GM18867 (cell line): ENCODE data around the gene DIS3L.
"Not testable (repeated sequence)": the region's sequence is repeated elsewhere in the genome, so short reads cannot be mapped to it uniquely, and the experiment has no call there.

Experiments used
- ATAC-seq: cut with Tn5 transposase; IDR thresholded peaks from one replicate; pipeline ENCODE4 v1.9.1; 2021; ENCODE audit warnings: mild to moderate bottlenecking, moderate library complexity; ENCODE audit not compliant: unreplicated experiment

DIS3L gene

DNA sequence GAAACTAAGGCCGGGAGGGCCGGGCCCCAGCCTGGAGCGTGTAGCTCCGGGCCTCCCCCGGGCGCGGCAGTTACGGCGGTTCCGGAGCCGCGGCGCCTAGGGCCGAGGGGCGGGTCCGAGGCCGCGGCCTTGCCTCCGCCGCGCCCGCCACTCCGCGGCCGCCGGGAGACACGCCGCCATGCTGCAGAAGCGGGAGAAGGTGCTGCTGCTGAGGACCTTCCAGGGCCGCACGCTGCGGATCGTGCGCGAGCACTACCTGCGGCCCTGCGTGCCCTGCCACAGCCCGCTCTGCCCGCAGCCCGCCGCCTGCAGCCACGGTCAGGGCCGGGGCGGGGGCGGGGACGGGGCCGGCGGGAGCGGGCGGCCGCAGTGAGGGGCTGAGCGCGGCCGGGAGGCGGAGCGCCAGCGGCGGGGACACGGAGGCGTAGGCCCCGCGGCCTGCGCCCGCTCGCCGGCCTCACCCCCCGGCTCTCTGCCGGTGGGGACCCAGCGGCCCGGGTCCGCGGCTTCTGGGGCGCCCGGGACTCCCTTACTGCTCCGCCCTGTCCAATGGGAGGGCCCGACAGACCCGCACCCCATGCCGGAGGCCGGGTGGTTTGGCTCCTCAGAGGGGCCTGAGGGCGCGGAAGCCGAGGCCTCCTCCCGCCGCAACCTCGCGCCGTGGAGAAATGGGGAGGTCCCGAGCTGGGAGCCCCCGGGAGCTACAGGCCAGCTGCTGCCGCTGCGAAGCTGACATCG lies at the start of gene DIS3L:
DIS3L (plus strand) TSS at position 150 of the 738 bp plus-strand sequence; CDS start at position 179, 29 bp downstream.
- peak; percentile 64 for ATAC-seq

DNA sequence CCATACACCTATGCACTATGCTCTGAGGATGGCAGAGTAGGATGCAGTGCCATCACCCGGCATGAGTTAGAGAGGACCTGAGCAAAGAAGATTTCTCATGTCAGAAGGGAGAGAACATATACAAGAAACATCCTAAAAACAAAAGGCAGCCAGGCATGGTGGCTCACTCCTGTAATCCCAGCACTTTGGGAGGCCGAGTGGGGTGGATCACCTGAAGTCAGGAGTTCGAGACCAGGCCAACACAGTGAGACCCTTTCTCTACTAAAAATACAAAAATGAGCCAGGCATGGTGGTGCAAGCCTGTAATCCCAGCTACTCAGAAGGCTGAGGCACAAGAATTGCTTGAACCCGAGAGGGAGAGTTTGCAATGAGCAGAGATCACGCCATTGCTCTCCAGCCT lies 47.5 kb upstream of the DIS3L start:
- not testable (repeated sequence) for ATAC-seq

DNA sequence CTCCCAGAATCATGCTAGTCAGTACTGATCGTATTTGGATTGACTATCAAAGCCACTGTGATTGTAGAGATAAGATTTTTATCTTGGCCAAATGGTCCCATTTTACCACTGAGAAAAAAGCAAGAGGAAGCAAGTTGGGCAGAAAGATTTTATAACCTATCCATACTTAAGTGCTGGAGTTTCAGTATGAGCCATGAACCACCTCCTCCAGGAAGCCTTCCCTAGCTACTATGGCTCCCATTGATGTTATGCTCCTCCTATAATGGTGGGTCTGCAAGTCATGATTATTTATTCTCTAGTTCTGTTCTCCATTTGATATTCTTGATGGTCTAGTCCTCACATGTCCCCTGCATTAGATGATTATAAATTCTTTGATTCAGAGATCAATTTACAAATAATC lies 46.4 kb upstream of the DIS3L start:
- no peak for ATAC-seq

DNA sequence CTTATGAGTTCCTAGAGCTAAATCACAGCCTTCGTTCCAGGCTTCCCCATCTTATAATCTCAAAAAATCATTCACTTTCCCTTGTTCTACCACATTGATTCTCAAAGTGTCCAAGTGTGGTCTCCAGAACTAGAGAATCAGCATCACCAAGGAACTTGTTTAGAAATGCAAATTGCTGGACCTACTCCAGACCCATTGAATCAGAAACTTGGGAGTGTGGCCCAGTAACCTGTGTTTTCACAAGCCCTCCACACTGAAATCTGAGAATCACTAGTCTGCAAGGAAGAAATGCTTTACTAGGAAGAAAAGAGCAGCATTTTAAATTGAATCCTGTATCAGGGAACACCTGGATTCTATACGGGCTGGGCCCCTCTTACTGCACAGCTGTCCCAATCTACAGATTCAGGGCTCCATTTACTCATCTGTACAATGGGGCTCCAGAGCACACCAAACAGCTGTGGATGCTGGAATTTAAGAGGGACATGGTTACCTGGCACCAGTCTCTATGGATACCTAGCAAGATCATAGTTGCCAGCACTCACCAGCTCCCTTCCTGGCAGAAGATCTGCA lies 43.7 kb upstream of the DIS3L start:
- ATAC-seq: no peak

DNA sequence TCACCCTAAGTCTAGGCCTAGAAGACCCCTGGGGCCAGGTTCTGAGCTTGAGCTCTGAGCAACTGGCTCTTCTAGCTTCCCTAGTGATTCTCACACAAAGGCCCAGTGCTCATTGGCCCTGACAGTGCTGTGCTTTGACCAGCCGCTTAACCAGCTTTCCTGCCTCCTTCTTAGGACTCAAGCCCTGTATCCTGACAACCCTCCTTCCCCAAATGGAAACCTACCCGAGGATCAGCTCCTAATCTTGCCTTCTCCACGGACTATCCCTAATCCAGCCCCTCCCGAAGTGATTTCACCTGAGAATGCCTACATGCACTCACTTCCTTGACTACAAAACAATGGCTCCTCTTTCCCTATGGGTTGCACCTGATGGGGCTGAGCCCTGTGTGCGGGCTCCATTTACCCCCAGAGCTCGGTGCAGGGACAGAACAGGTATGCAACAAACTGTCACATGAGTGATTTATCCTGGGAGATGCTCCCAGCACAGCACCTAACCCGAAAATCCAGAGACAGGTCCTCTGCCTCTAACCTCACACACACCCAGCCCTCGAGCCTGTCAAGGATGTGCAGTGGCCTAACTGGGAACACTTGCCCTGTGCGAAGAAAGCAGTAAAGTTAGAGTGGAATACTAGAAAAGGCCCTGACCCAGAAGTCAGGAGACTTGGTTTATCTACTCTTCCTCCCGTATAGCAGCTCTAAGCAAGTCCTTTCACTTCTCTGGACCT lies 42.1 kb upstream of the DIS3L start:
- ATAC-seq: no peak

DNA sequence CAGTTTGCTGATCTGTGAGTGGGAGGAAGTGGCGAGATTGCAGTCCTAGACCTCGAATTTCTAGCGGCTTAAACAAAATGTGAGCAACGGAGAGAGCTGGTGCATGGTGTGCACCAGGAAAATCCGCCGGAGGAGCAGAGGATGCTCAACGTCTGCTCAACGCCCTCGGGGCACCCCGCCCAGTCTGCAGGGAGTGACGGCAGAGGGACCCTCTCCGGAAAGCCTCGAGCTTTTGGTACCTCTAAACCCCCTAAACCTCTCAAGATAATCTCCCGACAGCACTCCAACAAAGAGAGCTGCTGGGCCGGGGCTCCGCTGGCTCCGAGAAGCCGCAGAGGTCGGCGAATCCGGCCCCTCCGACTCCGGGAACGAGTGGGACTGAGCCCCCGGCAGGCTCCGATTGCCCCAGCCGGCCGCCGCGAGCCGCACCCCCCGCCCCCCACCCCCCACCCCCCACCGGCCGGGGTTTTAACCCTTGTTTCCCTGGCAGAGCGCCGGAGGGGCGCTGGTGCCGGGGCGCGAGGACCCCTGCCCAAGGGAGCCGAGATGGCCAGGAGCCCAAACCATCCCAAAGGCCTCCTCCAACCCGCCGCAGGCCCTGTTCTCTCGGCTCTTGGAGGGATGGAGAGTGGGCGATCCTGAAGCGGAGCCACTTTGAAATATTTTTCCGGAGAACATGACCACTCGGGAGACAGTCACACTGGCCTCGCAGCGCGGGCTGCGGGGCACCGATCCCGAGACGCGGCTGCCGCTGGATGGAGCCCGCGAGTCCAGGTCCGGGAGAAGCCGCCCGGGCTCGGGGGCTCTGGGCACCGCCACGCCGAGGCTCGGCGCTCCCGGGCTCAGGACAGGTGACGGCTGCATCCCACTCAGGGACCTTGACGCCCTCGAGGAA lies 41.3 kb upstream of the DIS3L start:
- ATAC-seq: no peak

DNA sequence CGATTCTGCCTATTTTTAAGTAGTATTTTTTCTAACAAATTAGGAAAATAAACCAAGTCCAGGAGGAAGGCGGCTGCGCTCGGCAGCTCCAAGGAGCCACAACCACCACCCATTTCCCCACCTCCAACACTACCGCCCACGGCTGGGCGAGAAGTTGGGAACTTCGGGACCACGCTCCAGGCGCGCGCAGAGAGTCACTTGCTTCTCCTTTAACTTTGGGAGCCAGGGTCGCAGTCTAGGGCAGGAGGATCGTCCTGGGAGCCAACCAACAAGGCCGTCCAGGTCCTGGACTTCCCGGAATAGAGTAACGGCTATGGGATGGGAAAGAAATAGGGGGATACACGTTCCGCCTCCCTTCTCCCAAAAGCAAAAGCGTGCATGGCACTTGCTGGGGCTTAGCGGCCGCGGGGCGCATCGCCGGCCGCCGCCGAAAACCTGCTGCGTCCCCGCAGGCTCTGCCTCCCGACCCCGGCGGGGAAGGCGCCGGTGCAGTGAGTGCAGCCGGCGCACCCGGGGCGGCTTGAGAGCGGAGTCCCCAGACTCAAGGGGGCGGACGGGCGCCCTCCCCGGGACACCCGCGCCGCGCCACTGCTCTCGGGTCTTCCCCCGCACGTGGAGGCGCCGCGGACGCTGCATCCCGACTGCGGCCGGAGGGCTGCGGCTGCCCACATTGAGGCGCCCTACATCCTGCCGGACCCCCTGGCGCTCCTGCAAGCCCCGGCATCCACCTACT lies 40.5 kb upstream of the DIS3L start:
- no peak for ATAC-seq

DNA sequence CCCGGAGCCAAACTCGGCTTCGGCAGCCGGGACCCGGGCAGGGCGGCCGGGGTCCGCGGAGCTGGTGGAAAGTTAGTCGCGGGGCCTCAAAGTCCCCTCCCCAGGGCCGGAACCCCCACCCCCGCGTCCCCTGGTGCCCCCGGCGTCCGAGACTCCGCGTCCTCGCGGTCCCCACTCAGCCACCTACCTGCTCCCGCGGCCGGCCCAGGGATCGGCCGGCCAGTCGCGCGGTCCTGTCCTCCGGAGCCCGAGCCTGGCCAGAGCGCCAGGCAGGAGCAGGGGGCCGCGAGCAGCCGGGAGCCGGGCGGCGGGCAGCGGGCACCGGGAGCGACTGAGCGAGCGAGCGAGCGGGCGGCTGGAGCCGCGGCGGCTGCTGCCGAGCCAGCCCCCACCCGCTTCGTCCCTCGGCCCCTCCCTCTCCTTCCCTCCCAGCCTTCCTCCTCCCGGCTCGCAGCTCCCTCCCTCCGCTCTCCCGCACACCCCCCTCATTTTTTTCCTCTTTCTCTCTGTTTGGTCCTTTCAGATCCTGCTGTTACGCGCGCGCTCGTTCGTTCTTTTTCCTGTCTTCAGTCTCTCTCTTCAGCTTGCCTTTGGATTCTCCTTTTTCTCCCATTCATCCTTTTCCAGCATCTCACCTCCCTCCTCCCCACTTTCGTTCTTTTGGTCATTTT lies 39.8 kb upstream of the DIS3L start, which contains the start of gene MEGF11:
MEGF11 (minus strand) TSS at position 333 of the 671 bp plus-strand sequence. CDS start 125,347 bp downstream, outside the sequence.
- no peak for ATAC-seq

DNA sequence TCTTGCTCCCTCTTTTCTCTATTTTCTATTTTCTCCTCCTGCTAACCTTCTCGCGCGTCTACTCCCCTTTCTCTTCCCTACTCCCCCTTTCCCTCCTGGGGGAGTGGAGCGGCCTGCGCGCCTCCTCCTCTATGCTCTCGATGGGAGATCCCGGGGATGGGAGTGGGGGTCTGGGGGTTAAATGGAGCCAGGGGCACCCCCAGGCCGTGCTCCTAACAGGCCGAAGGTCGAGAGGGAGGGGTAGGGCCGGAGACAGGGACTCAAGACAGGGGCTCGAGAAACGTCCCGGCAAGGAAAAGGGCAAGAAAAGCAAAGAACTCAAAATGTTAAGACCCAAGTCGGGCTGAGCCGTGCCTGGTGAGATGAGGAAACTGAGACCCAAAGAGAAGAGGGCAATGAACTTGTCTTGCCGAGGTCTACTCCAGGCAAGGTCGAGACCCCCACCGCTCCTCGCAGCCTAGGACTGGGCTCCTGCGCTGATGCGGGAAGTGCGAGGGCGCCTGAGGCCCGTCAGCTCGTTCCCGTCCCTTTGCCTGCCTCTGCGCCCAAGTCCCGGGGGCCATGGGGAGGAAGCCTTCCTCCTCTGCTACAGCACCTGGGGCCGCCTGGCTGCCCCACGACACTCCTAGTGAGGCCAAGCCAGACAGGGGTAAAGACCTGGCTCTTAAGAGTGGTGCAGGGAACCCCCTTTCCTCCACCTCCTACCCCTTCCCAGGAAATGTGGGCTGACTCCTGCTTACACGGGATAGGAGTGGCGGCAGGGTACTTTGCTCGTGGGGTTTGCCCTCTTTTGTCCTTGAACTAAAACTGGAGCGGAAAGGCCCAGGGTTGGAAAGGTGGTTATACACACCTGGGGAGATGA lies 39.0 kb upstream of the DIS3L start:
- ATAC-seq: no peak

DNA sequence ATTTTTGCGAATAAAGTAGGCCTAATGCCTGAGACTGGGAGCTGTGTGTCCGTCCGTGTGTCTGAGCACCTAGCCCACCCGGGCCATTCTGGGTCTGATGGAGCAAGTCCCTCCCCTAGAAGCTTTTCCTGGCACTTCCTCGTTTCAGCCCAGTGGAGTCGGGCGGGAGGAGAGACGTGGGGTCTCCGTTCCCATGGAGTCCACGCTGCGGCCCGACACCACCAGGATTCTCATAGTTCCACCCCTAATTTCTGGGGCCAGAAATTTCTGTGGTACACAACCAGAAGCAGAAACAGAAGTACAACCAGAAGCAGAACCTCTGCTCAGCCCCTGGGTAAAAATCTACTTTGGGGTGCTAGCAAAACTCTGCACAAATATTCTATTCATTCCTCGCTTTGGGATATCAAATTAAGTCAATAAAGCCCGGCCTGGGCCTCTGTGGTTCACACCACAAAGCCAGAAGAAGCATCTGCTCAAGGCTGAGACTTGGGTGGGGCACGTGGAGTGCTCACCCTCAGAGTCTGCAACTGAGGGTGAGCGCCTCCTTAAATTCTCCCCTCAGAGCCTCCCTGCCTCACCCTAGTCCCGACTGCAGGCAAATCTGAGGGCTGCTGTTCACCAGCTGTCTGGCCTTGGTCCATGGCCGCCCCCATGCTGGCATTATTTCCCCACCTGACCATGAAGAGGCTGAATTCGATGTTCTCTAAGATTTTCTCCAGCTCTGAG lies 38.3 kb upstream of the DIS3L start:
- ATAC-seq: no peak

DNA sequence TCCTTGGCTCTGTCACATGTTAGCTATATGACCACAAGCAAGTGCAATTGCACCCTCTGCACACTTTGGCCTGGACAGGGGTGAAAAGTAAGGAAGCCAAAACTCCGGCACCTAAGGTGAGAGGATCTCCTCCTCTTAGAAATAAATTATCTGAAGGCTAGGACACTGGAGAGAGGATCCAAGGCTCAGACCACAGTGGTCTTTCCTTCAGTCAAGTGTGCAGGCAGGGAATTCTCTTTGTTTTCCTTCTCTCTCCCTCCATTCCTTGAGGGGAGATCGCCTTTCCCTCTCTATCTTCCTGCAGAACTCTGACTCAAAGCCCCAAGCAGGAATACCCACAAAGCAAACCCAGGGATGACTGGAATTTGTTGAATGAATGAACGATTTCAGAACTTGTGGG lies 36.7 kb upstream of the DIS3L start:
- no peak for ATAC-seq

DNA sequence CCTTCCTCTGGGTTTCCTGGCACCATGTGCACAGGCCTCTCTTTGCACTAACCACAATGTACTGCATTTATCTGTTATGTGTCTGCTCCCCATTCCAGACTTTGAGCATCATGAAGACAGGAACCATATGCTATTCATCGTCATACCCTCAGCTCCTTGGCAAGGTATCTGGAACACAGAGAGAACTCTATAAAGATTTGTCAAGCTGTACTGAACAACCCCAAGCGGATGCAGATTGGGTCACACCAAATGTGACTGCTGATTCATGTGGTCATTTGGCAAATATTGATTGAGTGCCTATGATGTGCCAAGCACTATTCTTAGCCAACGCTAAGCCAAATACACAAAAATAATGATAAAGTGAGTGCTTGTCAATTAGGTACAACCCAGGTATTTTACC lies 32.3 kb upstream of the DIS3L start:
- no peak for ATAC-seq

DNA sequence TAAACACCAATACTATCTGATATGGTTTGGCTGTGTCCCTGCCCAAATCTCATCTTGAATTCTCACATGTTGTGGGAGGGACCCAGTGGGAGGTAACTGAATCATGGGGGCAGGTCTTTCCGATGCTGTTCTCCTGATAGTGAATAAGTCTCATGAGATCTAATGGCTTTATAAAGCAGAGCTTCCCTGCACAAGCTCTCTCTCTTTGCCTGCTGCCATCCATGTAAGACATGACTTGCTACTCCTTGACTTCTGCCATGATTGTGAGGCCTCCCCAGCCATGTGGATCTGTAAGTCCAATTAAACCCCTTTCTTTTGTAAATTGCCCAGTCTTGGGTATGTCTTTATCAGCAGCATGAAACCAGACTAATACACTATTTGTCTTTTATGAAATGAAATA lies 30.5 kb upstream of the DIS3L start:
- ATAC-seq: not testable (repeated sequence)

DNA sequence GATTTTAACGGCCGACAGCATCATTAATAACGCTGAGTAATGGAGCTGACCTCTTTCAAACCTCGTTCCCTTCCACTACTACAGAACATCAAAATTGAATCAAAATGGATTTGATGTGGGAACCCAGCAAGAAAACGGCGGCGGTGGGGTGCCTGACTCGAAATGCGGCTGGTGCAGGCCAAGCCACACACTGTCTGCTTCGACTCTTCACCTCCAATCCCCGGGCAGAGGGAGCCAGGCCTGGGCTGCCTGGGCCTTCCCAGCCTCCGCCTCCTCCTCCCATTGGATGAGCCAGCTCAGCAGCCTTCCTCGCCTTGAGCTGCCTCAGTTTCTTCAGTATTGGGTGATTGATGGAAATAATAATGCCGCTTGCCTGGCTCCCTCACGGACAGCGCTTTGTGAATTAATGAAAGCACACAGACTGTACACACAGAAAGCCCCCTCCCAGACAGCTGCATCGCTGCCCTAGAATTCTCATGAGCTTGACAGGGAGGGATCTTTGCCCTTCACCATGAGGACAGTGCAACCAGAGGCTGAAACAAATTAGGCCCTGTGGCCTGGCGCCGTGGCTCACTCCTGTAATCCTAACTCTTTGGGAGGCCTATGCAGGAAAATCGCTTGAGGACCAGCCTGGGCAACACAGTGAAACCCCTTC lies 28.4 kb upstream of the DIS3L start:
- ATAC-seq: no peak

DNA sequence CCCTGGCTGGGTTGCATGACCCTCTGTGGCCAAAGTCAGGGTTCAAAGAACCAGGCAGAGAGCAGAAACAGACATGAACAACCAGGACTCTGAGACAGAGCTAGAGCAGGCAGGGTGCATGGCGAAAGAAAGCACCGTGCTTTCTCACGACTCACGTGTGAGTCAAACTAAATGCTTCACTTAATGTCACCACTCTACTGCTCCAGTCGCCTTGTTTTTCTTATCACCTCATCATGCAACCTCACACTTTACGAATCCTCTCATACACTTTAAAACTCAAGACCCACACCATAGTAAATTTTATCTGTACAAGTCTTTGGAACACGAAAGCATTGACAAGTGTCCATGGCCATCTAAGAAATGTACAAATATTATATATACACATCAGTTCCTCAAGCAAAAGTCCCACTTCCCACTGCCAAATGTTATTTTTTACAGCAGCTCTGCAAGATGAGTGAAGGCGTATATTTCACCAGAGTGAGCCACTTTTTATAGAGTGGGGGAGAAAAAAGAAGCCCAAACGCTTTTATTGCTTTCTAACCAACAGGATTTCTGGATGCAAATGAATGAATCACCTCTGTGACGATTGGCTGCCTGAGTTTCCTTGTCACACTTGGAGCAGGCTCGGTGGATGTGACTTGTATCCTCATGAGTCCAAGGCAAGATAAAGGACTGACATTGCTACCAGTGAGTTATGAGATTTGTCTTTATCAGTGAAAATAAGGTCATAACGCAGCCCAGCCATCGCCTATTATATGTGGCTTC lies 23.9 kb upstream of the DIS3L start:
- ATAC-seq: no peak

DNA sequence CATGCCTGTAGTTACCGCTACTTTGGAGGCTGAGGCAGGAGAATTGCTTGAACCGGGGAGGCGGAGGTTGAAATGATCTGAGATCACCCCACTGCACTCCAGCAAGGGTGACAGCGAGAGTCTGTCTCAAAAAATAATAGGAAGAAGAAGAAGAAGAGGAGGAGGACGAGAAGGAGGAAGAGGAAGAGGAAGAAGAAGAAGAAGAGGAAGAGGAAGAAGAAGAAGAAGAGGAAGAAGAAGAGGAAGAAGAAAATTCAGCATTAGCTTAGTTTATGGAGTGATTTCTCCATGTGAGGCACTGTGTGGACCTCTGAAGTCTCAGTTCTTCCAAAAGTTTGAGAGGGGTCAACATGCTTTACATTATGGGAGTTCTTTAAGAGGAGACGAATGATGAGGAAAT lies 22.4 kb upstream of the DIS3L start:
- no peak for ATAC-seq

DNA sequence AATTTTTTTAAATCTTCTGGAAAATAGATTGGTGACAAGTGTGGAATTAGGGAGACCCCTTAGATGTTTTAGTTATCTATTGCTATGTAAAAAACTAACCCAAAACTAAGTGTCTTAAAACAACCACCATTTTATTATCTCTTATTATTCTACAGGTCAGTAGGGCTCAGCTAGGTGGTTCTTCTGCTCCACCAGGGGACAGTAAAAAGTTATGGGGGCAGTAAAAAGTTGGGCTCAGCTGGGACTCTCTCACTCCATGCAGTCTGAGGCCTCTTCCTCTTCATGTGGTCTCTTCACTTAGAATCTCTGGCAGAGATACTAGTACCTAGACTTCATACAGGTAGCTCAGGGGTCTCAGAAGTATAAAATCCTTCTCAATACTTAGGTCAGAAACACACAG lies 18.0 kb upstream of the DIS3L start:
- ATAC-seq: no peak
